Measurements from ENCODE around the gene FCMR. TPM values are rescaled to one million over a fixed set of nuclear protein-coding genes. Genes with fewer than 3 reads are reported as not detected.

Gene FCMR
- total RNA-seq, 1 donor from 2014 or later = 3.3 TPM

DNA sequence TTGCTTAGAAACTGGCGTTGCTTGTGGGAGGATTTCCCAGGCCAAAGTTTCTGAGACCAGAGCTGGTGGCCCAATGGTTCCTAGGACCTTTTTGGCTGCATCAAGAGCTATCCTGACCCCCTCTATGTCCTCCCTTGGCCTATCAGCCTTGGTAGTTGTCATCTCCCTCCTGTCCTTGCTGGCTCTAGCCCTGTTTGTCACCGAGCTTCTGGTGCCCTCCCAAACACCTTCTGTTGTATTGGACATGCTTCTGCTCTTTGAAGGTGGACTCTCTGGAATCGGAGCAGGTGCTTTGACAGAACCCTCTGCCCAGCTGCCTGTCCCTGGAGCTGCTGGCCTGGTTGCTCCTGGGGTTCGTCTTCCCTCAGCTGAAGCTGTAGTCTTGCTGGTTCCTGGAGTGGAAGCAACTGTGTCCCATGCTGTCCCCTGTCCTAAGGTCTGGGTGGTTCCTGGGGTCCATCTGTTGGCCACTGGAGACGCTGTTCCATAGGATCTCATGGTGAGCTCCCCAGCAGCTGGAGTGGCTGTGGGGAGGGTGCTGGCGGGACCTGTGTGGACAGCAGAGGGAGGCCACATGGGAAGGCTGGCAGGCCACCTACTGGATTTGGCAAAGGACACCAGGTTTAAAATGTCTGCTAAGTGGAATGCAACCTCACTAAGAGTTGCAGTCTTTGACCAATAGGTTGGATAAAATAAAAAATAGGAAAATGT lies 39.1 kb upstream of the FCMR start:
- DNase-seq = no peak
- intact Hi-C loops (cut with micrococcal nuclease) = no loop called here
- Histone ChIP-seq H3K27me3 (ENCODE audit: low read depth) (no peaks in the 10 kb centered on the region), H3K27ac (replicated peaks) (no peak overlapping the region), H3K4me1 (no peaks in the 10 kb centered on the region), H3K36me3 (no peaks in the 10 kb centered on the region), H3K4me3 (no peak overlapping the region), H3K9me3 (replicated peaks) (no peaks in the 10 kb centered on the region)
- TF ChIP-seq, protein P1, sequence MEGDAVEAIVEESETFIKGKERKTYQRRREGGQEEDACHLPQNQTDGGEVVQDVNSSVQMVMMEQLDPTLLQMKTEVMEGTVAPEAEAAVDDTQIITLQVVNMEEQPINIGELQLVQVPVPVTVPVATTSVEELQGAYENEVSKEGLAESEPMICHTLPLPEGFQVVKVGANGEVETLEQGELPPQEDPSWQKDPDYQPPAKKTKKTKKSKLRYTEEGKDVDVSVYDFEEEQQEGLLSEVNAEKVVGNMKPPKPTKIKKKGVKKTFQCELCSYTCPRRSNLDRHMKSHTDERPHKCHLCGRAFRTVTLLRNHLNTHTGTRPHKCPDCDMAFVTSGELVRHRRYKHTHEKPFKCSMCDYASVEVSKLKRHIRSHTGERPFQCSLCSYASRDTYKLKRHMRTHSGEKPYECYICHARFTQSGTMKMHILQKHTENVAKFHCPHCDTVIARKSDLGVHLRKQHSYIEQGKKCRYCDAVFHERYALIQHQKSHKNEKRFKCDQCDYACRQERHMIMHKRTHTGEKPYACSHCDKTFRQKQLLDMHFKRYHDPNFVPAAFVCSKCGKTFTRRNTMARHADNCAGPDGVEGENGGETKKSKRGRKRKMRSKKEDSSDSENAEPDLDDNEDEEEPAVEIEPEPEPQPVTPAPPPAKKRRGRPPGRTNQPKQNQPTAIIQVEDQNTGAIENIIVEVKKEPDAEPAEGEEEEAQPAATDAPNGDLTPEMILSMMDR (IDR thresholded peaks at IDR 0.05; ENCODE audit: borderline replicate concordance) = no peak

DNA sequence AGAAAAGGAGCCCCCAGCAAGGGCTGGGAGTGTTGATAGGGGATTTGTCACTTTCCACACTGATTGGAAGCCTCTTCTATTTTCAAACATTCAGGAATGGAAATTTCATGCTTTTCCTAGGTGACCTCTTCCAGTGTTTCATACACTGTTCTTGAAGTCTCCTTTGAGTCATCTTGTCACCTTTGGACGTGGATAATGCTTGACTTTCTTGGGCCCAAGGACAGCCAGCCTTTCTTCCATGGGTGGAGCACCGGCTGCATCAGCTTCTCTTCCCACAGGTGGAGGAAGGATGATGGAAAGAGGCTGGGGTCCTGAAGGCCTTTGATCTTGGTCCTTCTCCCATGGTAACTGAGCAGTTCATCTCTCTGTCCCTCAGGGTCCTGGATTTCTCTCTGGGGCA lies 36.4 kb upstream of the FCMR start:
- Histone ChIP-seq H3K27me3 (ENCODE audit: low read depth) (peaks cover 7% of the 10 kb centered on the region), H3K4me1 (no peaks in the 10 kb centered on the region), H3K36me3 (no peaks in the 10 kb centered on the region), H3K4me3 (no peak overlapping the region), H3K27ac (replicated peaks) (no peak overlapping the region), H3K9me3 (replicated peaks) (no peaks in the 10 kb centered on the region)
- DNase-seq = no peak
- TF ChIP-seq, protein P1 (IDR thresholded peaks at IDR 0.05; ENCODE audit: borderline replicate concordance) = no peak
- intact Hi-C loops (cut with micrococcal nuclease) = no loop called here

DNA sequence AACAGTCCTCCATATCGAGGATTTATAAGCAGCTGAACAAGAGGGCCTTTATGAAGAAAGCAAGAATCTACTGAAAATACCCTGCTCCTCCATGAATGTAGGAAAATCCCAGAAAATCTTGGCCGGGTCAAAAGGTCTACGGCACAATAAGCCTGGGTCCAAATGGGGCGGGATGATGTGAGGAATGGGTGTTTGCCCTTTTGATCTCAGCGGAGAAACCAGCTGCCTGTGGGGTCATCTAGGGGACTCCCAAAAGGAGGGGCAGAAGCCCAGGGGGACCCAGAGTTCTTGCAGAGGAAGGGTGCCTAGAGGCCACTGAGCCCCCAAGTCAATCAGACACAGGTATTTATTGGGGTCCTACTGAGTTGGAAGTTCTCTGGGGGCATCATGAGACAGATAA lies 35.9 kb upstream of the FCMR start:
- intact Hi-C loops (cut with micrococcal nuclease) = no loop called here
- H3K4me3 ChIP-seq = no peak overlapping the region
- TF ChIP-seq, protein P1 (IDR thresholded peaks at IDR 0.05; ENCODE audit: borderline replicate concordance) = no peak
- no peak for DNase-seq
- H3K9me3 ChIP-seq (replicated peaks) = no peaks in the 10 kb centered on the region
- peaks cover 7% of the 10 kb centered on the region for H3K27me3 ChIP-seq (ENCODE audit: low read depth)
- H3K36me3 ChIP-seq = no peaks in the 10 kb centered on the region
- H3K27ac ChIP-seq (replicated peaks) = no peak overlapping the region
- H3K4me1 ChIP-seq = no peaks in the 10 kb centered on the region

DNA sequence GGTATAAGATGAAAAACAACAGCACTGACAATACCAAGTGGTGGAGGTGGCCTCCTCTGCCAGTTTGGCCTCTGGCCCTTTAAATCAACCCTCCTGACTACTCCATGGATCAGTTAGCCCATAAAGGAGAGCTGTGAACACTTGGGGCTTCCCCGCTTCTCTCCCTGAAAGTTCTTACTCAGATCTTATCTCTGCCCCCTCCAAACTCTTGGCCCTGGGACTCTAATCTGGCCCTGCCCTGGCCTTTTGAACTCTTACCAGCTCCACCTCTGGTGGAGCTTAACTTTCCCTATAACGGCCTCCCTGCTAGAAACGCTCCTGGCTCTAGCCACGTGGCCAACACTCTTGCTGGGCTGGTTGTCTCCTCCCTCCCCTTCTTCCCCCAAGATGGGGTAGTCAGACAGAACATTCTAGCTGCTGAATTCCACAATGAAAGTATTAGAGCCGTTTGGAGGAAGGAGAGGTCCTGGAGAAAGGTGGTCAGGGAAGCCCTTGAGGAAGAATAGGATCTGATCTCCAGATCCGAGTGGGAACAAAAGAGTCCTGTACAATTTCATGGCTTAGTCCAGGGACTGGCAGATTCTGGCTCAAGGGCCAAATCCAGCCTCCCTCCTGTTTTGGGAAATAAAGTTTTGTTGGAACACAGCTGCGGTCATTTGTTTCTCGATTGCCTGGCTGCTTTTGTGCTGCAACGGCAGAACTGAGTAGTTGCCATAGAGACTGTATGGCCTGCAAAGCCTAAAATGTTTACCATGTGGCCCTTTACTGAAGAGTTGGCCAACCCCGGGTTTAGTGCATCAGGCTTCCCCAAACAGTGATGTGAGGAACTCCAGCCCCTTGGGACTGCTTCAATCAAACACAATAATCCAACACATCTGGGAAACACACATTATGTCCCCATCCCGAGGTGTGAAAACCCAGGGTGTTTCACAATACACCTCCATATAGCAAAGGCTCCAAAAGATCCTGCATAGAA lies 34.0 kb upstream of the FCMR start:
- Histone ChIP-seq H3K36me3 (no peaks in the 10 kb centered on the region), H3K27ac (replicated peaks) (no peak overlapping the region), H3K4me1 (no peaks in the 10 kb centered on the region), H3K27me3 (ENCODE audit: low read depth) (peaks cover 7% of the 10 kb centered on the region), H3K4me3 (no peak overlapping the region), H3K9me3 (replicated peaks) (no peaks in the 10 kb centered on the region)
- TF ChIP-seq, protein P1 (IDR thresholded peaks at IDR 0.05; ENCODE audit: borderline replicate concordance) = no peak
- no peak for DNase-seq
- intact Hi-C loops (cut with micrococcal nuclease) = no loop called here

DNA sequence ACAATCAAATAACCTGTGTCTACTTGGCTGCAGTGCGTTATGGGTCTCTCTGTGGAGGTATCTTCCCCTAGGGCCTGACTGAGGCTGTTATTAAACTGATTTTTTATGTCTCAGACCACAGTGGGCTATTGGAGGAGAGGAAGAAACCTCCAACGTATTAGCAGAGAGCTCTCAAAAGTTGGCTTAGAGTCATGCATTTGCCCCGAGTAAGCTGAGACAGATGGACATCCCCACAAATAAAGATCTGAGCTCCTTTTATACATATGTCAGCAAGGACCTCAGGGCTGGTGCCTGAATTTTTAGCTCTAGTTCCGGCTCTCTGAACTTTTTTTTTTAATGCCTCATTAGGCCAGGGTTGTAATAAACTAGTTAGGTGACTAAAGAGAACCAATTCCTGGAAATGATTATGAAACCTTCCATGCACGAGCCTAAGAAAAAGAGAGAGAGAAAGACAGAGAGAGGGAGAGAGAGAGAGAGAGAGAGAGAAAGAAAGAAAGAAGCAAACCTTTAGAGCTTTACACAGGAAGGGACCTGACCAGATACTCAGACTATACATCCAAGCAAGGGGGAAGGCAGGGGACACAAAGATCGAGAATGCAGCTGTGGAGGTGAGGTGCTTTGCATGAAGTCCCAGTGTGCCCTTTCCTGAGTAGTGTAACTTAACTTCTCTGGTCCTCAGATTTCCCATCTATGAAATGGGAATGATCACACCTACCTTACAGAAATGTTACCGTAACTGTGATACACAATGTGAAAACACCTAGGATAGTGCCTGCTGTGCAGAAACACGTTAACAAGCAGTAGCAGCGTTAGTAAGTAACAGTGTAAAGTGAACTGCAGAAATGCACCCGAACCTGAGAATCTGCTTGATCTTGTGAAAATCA lies 33.0 kb upstream of the FCMR start:
- no peaks in the 10 kb centered on the region for H3K36me3 ChIP-seq
- H3K4me3 ChIP-seq = no peak overlapping the region
- no peaks in the 10 kb centered on the region for H3K4me1 ChIP-seq
- no peak overlapping the region for H3K27ac ChIP-seq (replicated peaks)
- peaks cover 3% of the 10 kb centered on the region for H3K9me3 ChIP-seq (replicated peaks)
- TF ChIP-seq, protein P1 (IDR thresholded peaks at IDR 0.05; ENCODE audit: borderline replicate concordance) = no peak
- H3K27me3 ChIP-seq (ENCODE audit: low read depth) = peaks cover 17% of the 10 kb centered on the region
- intact Hi-C loops (cut with micrococcal nuclease) = no loop called here
- no peak for DNase-seq
